HUES6 (cell line): Measurements from ENCODE around the gene EXOC3L4.
"Not testable (repeated sequence)": the region's sequence is repeated elsewhere in the genome, so short reads cannot be mapped to it uniquely, and the experiment has no call there.

Source experiments
- H3K27ac ChIP-seq: 2 replicates; pipeline ENCODE4 v1.7.0; 2013; ENCODE audit warnings: low read depth, mild to moderate bottlenecking, low read length, inconsistent platforms
- H3K27me3 ChIP-seq: 2 replicates; pipeline ENCODE4 v1.6.1; 2013; ENCODE audit warnings: low read length; ENCODE audit not compliant: control insufficient read depth, insufficient read depth
- H3K36me3 ChIP-seq: 2 replicates; pipeline ENCODE4 v1.6.1; 2013; ENCODE audit warnings: low read length; ENCODE audit not compliant: control insufficient read depth, insufficient read depth
- H3K4me1 ChIP-seq: 2 replicates; pipeline ENCODE4 v1.6.1; 2013; ENCODE audit warnings: low read length; ENCODE audit not compliant: control insufficient read depth, insufficient read depth
- H3K4me3 ChIP-seq: 2 replicates; pipeline ENCODE4 v1.5.1; 2013; ENCODE audit warnings: low read depth, low read length
- H3K9ac ChIP-seq: one replicate; pipeline ENCODE4 v1.6.1; 2013; ENCODE audit warnings: mild to moderate bottlenecking, low read length
- H3K9me3 ChIP-seq: 2 replicates; pipeline ENCODE4 v1.6.1; 2013; ENCODE audit warnings: low read depth, low read length; ENCODE audit not compliant: control insufficient read depth, insufficient read depth

Gene EXOC3L4

GRCh38 chr14:103094406-103095209 is at the start of gene EXOC3L4:
Gene EXOC3L4 (plus strand): TSS chr14:103094725. CDS start chr14:103100220, 5,495 bp downstream.
- peaks cover 14% of the 10 kb centered on the region for H3K27me3 ChIP-seq
- H3K9ac ChIP-seq, result no peak within 1 kb of the TSS
- H3K4me1 ChIP-seq, result peaks cover 30% of the 10 kb centered on the region
- no peaks in the 10 kb centered on the region for H3K9me3 ChIP-seq
- H3K4me3 ChIP-seq, result no peak within 1 kb of the TSS
- no peak within 1 kb of the TSS for H3K27ac ChIP-seq
- no peaks in the 10 kb centered on the region for H3K36me3 ChIP-seq

- Histone ChIP-seq H3K9ac (no peak overlapping the region), H3K4me3 (no peak overlapping the region), H3K27ac (no peak overlapping the region)
Measured at GRCh38 chr14:103045371-103045869, 49.1 kb upstream of the EXOC3L4 start.

GRCh38 chr14:103047453-103047852 is 47.1 kb upstream of the EXOC3L4 start:
- not testable (repeated sequence) for H3K9me3 ChIP-seq, H3K4me3 ChIP-seq, H3K27me3 ChIP-seq, H3K9ac ChIP-seq, H3K36me3 ChIP-seq, H3K27ac ChIP-seq, H3K4me1 ChIP-seq

More at GRCh38 chr14:103045371-103045869, 49.1 kb upstream of the EXOC3L4 start:
- Histone ChIP-seq H3K9me3 (no peaks in the 10 kb centered on the region), H3K4me1 (no peaks in the 10 kb centered on the region), H3K36me3 (peaks cover 11% of the 10 kb centered on the region; the same call in 1 of the 2 replicates), H3K27me3 (no peaks in the 10 kb centered on the region)

- Histone ChIP-seq H3K27me3 (no peaks in the 10 kb centered on the region), H3K4me3 (no peak overlapping the region), H3K27ac (no peak overlapping the region), H3K4me1 (peaks cover 6% of the 10 kb centered on the region), H3K9me3 (no peaks in the 10 kb centered on the region), H3K36me3 (no peaks in the 10 kb centered on the region), H3K9ac (no peak overlapping the region)
Measured at GRCh38 chr14:103050935-103051334, 43.6 kb upstream of the EXOC3L4 start.

- Histone ChIP-seq H3K36me3 (no peaks in the 10 kb centered on the region), H3K9me3 (no peaks in the 10 kb centered on the region), H3K4me3 (no peak overlapping the region), H3K9ac (no peak overlapping the region), H3K27ac (no peak overlapping the region), H3K4me1 (peaks cover 8% of the 10 kb centered on the region), H3K27me3 (no peaks in the 10 kb centered on the region)
Measured at GRCh38 chr14:103052407-103052806, 42.1 kb upstream of the EXOC3L4 start.

GRCh38 chr14:103055695-103056094 is 38.8 kb upstream of the EXOC3L4 start:
- Histone ChIP-seq H3K4me3 (peak overlapping the region; percentile 99), H3K4me1 (peaks cover 12% of the 10 kb centered on the region), H3K27me3 (no peaks in the 10 kb centered on the region), H3K9ac (no peak overlapping the region), H3K36me3 (no peaks in the 10 kb centered on the region), H3K9me3 (no peaks in the 10 kb centered on the region), H3K27ac (no peak overlapping the region)

GRCh38 chr14:103056322-103057027 is 38.0 kb upstream of the EXOC3L4 start:
- Histone ChIP-seq H3K27me3 (no peaks in the 10 kb centered on the region), H3K4me3 (peak overlapping the region; percentile 99), H3K9ac (peak overlapping the region; percentile 97), H3K36me3 (no peaks in the 10 kb centered on the region), H3K4me1 (peaks cover 12% of the 10 kb centered on the region), H3K27ac (no peak overlapping the region), H3K9me3 (no peaks in the 10 kb centered on the region)

GRCh38 chr14:103057028-103057371 is 37.5 kb upstream of the EXOC3L4 start:
- peak overlapping the region; percentile 99 for H3K4me3 ChIP-seq
- H3K9ac ChIP-seq, result peak overlapping the region; percentile 97
- H3K9me3 ChIP-seq, result no peaks in the 10 kb centered on the region
- H3K4me1 ChIP-seq, result peaks cover 12% of the 10 kb centered on the region
- H3K27ac ChIP-seq, result no peak overlapping the region
- no peaks in the 10 kb centered on the region for H3K36me3 ChIP-seq
- no peaks in the 10 kb centered on the region for H3K27me3 ChIP-seq

- no peaks in the 10 kb centered on the region for H3K36me3 ChIP-seq
- H3K9me3 ChIP-seq, result no peaks in the 10 kb centered on the region
- H3K27me3 ChIP-seq, result no peaks in the 10 kb centered on the region
- no peak within 1 kb of the TSS; the same call in 1 of the 2 replicates for H3K27ac ChIP-seq
- H3K4me1 ChIP-seq, result peaks cover 12% of the 10 kb centered on the region
- peak within 1 kb of the TSS; percentile 99 for H3K4me3 ChIP-seq
- H3K9ac ChIP-seq, result peak within 1 kb of the TSS; percentile 97
Measured at GRCh38 chr14:103057372-103058163, 37.0 kb upstream of the EXOC3L4 start, which contains the start of gene CDC42BPB. Gene CDC42BPB (minus strand): TSS chr14:103057549. CDS start chr14:103057173, 376 bp downstream.

GRCh38 chr14:103058164-103059055 is 36.1 kb upstream of the EXOC3L4 start:
- H3K4me3 ChIP-seq, result peak overlapping the region; percentile 99
- H3K9ac ChIP-seq, result peak overlapping the region; percentile 82
- no peaks in the 10 kb centered on the region for H3K9me3 ChIP-seq
- H3K36me3 ChIP-seq, result no peaks in the 10 kb centered on the region
- H3K4me1 ChIP-seq, result peaks cover 12% of the 10 kb centered on the region
- no peaks in the 10 kb centered on the region for H3K27me3 ChIP-seq
- no peak overlapping the region; the same call in 1 of the 2 replicates for H3K27ac ChIP-seq
